ENCODE data around the gene SRSF5.

DNA sequence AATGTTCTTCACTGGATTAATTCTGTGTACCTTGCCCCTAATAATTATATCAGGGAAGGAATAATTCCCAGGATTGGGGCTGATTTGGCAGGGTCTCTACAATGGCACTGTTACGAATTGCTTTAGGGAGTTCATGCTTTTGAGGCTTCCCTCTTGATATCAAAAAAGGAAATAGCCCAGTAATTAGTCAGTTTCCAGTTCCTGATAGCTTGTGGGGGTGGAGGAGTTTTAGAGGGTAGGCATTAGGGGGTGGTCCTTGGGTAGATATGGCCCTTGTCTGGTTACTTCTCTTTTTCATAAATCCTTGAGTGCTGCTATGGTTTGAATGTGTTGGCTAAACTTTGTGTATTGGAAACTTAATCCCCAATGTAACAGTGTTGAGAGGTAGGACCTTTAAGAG lies 6.1 kb upstream of the SRSF5 start:
- TF ChIP-seq, protein P1, sequence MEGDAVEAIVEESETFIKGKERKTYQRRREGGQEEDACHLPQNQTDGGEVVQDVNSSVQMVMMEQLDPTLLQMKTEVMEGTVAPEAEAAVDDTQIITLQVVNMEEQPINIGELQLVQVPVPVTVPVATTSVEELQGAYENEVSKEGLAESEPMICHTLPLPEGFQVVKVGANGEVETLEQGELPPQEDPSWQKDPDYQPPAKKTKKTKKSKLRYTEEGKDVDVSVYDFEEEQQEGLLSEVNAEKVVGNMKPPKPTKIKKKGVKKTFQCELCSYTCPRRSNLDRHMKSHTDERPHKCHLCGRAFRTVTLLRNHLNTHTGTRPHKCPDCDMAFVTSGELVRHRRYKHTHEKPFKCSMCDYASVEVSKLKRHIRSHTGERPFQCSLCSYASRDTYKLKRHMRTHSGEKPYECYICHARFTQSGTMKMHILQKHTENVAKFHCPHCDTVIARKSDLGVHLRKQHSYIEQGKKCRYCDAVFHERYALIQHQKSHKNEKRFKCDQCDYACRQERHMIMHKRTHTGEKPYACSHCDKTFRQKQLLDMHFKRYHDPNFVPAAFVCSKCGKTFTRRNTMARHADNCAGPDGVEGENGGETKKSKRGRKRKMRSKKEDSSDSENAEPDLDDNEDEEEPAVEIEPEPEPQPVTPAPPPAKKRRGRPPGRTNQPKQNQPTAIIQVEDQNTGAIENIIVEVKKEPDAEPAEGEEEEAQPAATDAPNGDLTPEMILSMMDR (IDR thresholded peaks at IDR 0.05), result no peak
- TF ChIP-seq POLR2A (IDR thresholded peaks at IDR 0.05), result no peak

All from right lobe of liver (tissue), 4 donors.